Measurements from ENCODE around the gene GEMIN7. TPM values are rescaled to one million over a fixed set of nuclear protein-coding genes. Genes with fewer than 3 reads are reported as not detected.
"Not testable (repeated sequence)": the region's sequence is repeated elsewhere in the genome, so short reads cannot be mapped to it uniquely, and the experiment has no call there.

The GEMIN7 gene
- total RNA-seq, 2 donors from 2014 or later: 22.4 to 37.5 TPM

GRCh38 chr19:45103508-45104319 lies 24.7 kb downstream of the GEMIN7 start:
- Histone ChIP-seq H3K4me3 (no peak overlapping the region), H3K36me3 (no peaks in the 10 kb centered on the region), H3K27ac (no peak overlapping the region), H3K27me3 (no peaks in the 10 kb centered on the region), H3K9me3 (no peaks in the 10 kb centered on the region), H3K4me1 (peaks cover 16% of the 10 kb centered on the region), H3K9ac (ENCODE audit: low read depth in 2 of 2, low read length in 2 of 2) (peak overlapping the region; percentile 3 to 21)
- no peak for TF ChIP-seq CTCF (IDR thresholded peaks at IDR 0.05)
- intact Hi-C loops (cut with DNase I): no loop called here
- no peak for DNase-seq

- Histone ChIP-seq H3K36me3 (no peaks in the 10 kb centered on the region), H3K9ac (ENCODE audit: low read depth in 2 of 2, low read length in 2 of 2) (no peak overlapping the region), H3K27ac (no peak overlapping the region), H3K4me1 (peaks cover 16% of the 10 kb centered on the region), H3K9me3 (no peaks in the 10 kb centered on the region), H3K27me3 (no peaks in the 10 kb centered on the region), H3K4me3 (no peak overlapping the region)
- no peak for DNase-seq
- no peak for TF ChIP-seq CTCF (IDR thresholded peaks at IDR 0.05)
- intact Hi-C loops (cut with DNase I): no loop called here
Observed at GRCh38 chr19:45104658-45105349, 25.7 kb downstream of the GEMIN7 start.

GRCh38 chr19:45106363-45106762 lies 27.3 kb downstream of the GEMIN7 start:
- H3K36me3 ChIP-seq; H3K27ac ChIP-seq; H3K27me3 ChIP-seq; H3K9me3 ChIP-seq; DNase-seq; H3K9ac ChIP-seq (ENCODE audit: low read depth in 2 of 2, low read length in 2 of 2); H3K4me3 ChIP-seq; intact Hi-C loops (cut with DNase I): not testable (repeated sequence)
- peaks cover 13% of the 10 kb centered on the region for H3K4me1 ChIP-seq

- no peaks in the 10 kb centered on the region for H3K9me3 ChIP-seq
Observed at GRCh38 chr19:45107621-45108150, 28.6 kb downstream of the GEMIN7 start.

GRCh38 chr19:45110851-45111266 lies 31.8 kb downstream of the GEMIN7 start:
- Histone ChIP-seq H3K4me1 (peaks cover 11% of the 10 kb centered on the region), H3K27ac (no peak overlapping the region), H3K9me3 (no peaks in the 10 kb centered on the region), H3K9ac (ENCODE audit: low read depth in 2 of 2, low read length in 2 of 2) (no peak overlapping the region), H3K36me3 (no peaks in the 10 kb centered on the region), H3K27me3 (no peaks in the 10 kb centered on the region), H3K4me3 (no peak overlapping the region)
- DNase-seq: no peak
- no peak for TF ChIP-seq CTCF (IDR thresholded peaks at IDR 0.05)
- intact Hi-C loops (cut with DNase I): no loop called here

More at GRCh38 chr19:45107621-45108150, 28.6 kb downstream of the GEMIN7 start:
- H3K27me3 ChIP-seq: no peaks in the 10 kb centered on the region
- H3K27ac ChIP-seq: no peak overlapping the region
- intact Hi-C loops (cut with DNase I): no loop called here
- no peak for TF ChIP-seq CTCF (IDR thresholded peaks at IDR 0.05)
- H3K36me3 ChIP-seq: no peaks in the 10 kb centered on the region
- no peak for DNase-seq
- H3K9ac ChIP-seq (ENCODE audit: low read depth in 2 of 2, low read length in 2 of 2): no peak overlapping the region
- peaks cover 10% of the 10 kb centered on the region for H3K4me1 ChIP-seq
- H3K4me3 ChIP-seq: no peak overlapping the region

Data from colonic mucosa (tissue), 4 donors.